HG03558 (cell line): ENCODE results near the gene TTC39C.
"Not testable (repeated sequence)": the region's sequence is repeated elsewhere in the genome, so short reads cannot be mapped to it uniquely, and the experiment has no call there.

Experiments
- ATAC-seq: cut with Tn5 transposase; IDR thresholded peaks from one replicate; pipeline ENCODE4 v1.9.1; 2021; ENCODE audit warnings: moderate number of reproducible peaks; ENCODE audit not compliant: unreplicated experiment; ENCODE audit errors: extremely low read depth

The TTC39C gene

GRCh38 chr18:24074757-24075156 is 60.2 kb downstream of the TTC39C start:
- not testable (repeated sequence) for ATAC-seq

- no peak for ATAC-seq
Measured at GRCh38 chr18:24075767-24076597, 61.4 kb downstream of the TTC39C start.

GRCh38 chr18:24076950-24077349 is 62.4 kb downstream of the TTC39C start:
- ATAC-seq, result no peak

- ATAC-seq, result no peak
Measured at GRCh38 chr18:24078391-24078790, 63.8 kb downstream of the TTC39C start.

GRCh38 chr18:24080861-24081260 is 66.3 kb downstream of the TTC39C start:
- ATAC-seq, result no peak

GRCh38 chr18:24083550-24083949 is 69.0 kb downstream of the TTC39C start:
- no peak for ATAC-seq

- ATAC-seq, result no peak
Measured at GRCh38 chr18:24086082-24086481, 71.5 kb downstream of the TTC39C start.

GRCh38 chr18:24089076-24089475 is 74.5 kb downstream of the TTC39C start:
- ATAC-seq, result no peak

- ATAC-seq, result no peak
Measured at GRCh38 chr18:24089515-24090337, 75.2 kb downstream of the TTC39C start.

GRCh38 chr18:24090876-24091275 is 76.3 kb downstream of the TTC39C start:
- ATAC-seq, result no peak

- ATAC-seq, result no peak
Measured at GRCh38 chr18:24094561-24094960, 80.0 kb downstream of the TTC39C start.

- ATAC-seq, result no peak
Measured at GRCh38 chr18:24095976-24096375, 81.4 kb downstream of the TTC39C start.

GRCh38 chr18:24103320-24104021 is 88.9 kb downstream of the TTC39C start:
- ATAC-seq, result no peak

GRCh38 chr18:24104486-24104885 is 89.9 kb downstream of the TTC39C start:
- ATAC-seq, result no peak

- ATAC-seq, result no peak
Measured at GRCh38 chr18:24108641-24109040, 94.1 kb downstream of the TTC39C start.

- ATAC-seq, result no peak
Measured at GRCh38 chr18:24111936-24112335, 97.4 kb downstream of the TTC39C start.

GRCh38 chr18:24112464-24112863 is 97.9 kb downstream of the TTC39C start:
- no peak for ATAC-seq

- ATAC-seq, result no peak
Measured at GRCh38 chr18:24112874-24113615, 98.5 kb downstream of the TTC39C start.

- no peak for ATAC-seq
Measured at GRCh38 chr18:24114924-24115549, 100.5 kb downstream of the TTC39C start.

GRCh38 chr18:24115628-24116027 is 101.1 kb downstream of the TTC39C start:
- ATAC-seq, result no peak
